K562 (cell line): ENCODE results near the gene PRKG1. TPM values are rescaled to one million over a fixed set of nuclear protein-coding genes. Genes with fewer than 3 reads are reported as not detected.

Source experiments
- ATAC-seq: fragments of 200-7000 bp; cut with Tn5 transposase; 3 replicates; pipeline ENCODE4 v1.9.1; 2020; ENCODE audit warnings: moderate library complexity
- BruUV-seq: library from RNA; stranded (reverse); fragments of 400-500 nt; replicated peaks from 2 replicates; lab custom pipeline; 2021; lab: Mats Ljungman, UMichigan
- CTCF ChIA-PET: fragments of 300-600 bp; formaldehyde crosslinking; extraction: SDS; loops from one replicate; lab custom pipeline; 2021; ENCODE audit warnings: low intra/inter-chr PET ratio; lab: Yijun Ruan, JAX
- POLR2A ChIA-PET: fragments of 300-600, 350-650 bp; sonication (Branson Sonifier 250); formaldehyde crosslinking; extraction: SDS; loops from one replicate; lab custom pipeline; 2021; ENCODE audit warnings: antibody characterized with exemption, inconsistent platforms; lab: Yijun Ruan, JAX
- DNase-seq, 4 experiments: peaks; one replicate each; pipeline versions ENCODE4 v3.0.0 to v3.0.0-alpha.2; 2011 to 2018; ENCODE audit warnings: low spot score in 3 of 4, mixed read lengths in 3 of 4; ENCODE audit errors: extremely low read depth in 1 of 4
- FAIRE-seq: peaks from 2 replicates; lab custom pipeline; 2011; peaks lifted over from hg19 to GRCh38; lab: Jason Lieb, UNC
- H2AFZ ChIP-seq: 2 replicates; pipeline ENCODE4 v1.6.0; 2011; ENCODE audit warnings: low read depth, low read length, control low read depth, inconsistent platforms
- H3K27ac ChIP-seq: fragments of 200-600 bp; 3 replicates; pipeline ENCODE4 v1.8.0; 2011; ENCODE audit warnings: low read depth, mild to moderate bottlenecking, control low read depth, inconsistent platforms, low read length, moderate library complexity, mixed read lengths; ENCODE audit errors: extremely low read depth
- H3K27me3 ChIP-seq, 2 experiments: fragments of 300-600 bp in 1 of 2; 2 replicates in 1 of 2; 3 replicates in 1 of 2; pipeline versions ENCODE4 v1.6.0 to v1.8.0; 2011; ENCODE audit warnings: inconsistent platforms in 2 of 2, low read length in 2 of 2, mild to moderate bottlenecking in 1 of 2, mixed read lengths in 1 of 2, moderate library complexity in 1 of 2; ENCODE audit not compliant: control insufficient read depth in 2 of 2, insufficient read depth in 2 of 2
- H3K36me3 ChIP-seq: fragments of 300-600 bp; 3 replicates; pipeline ENCODE4 v1.8.0; 2011; ENCODE audit warnings: mild to moderate bottlenecking, low read length, inconsistent platforms; ENCODE audit not compliant: control insufficient read depth, insufficient read depth
- H3K4me1 ChIP-seq, 2 experiments: fragments of 200-600 bp in 1 of 2; replicated peaks in 1 of 2; 2 replicates in 1 of 2; 3 replicates in 1 of 2; pipeline versions ENCODE4 v1.5.1 to v1.8.0; 2011; ENCODE audit warnings: inconsistent platforms in 2 of 2, low read length in 2 of 2, mild to moderate bottlenecking in 1 of 2, mixed read lengths in 1 of 2, moderate library complexity in 1 of 2; ENCODE audit not compliant: control insufficient read depth in 2 of 2, insufficient read depth in 2 of 2
- H3K4me2 ChIP-seq: 2 replicates; pipeline ENCODE4 v1.6.1; 2011; ENCODE audit warnings: low read length, control low read depth, inconsistent platforms, mixed read lengths; ENCODE audit not compliant: insufficient read depth
- H3K4me3 ChIP-seq: fragments of 200-600 bp; sonication (generic), shearing (Covaris generic); 2 replicates; pipeline ENCODE4 v1.5.1; 2016; ENCODE audit warnings: control low read depth, inconsistent platforms
- H3K79me2 ChIP-seq: fragments of 200-600 bp; 3 replicates; pipeline ENCODE4 v1.8.0; 2011; ENCODE audit warnings: low read length, inconsistent platforms; ENCODE audit not compliant: control insufficient read depth, insufficient read depth
- H3K9ac ChIP-seq, 2 experiments: 2 replicates each; pipeline versions ENCODE4 v1.6.0 to v1.6.1; 2011; ENCODE audit warnings: low read depth in 2 of 2, low read length in 2 of 2, control low read depth in 1 of 2, inconsistent platforms in 1 of 2, mild to moderate bottlenecking in 1 of 2, mixed read lengths in 1 of 2; ENCODE audit not compliant: insufficient read depth in 1 of 2
- H3K9me1 ChIP-seq: one replicate; pipeline ENCODE4 v1.6.0; 2011; ENCODE audit warnings: inconsistent platforms, mild to moderate bottlenecking, low read length, moderate library complexity; ENCODE audit not compliant: control insufficient read depth, insufficient read depth
- H3K9me3 ChIP-seq: replicated peaks from 2 replicates; pipeline ENCODE4 v1.5.1; 2011; ENCODE audit warnings: low read depth, low read length, inconsistent platforms; ENCODE audit not compliant: control insufficient read depth, insufficient read depth
- H4K20me1 ChIP-seq: replicated peaks from 2 replicates; pipeline ENCODE4 v1.6.1; 2011; ENCODE audit warnings: low read length, inconsistent platforms, mixed read lengths; ENCODE audit not compliant: control insufficient read depth, insufficient read depth
- CBFB ChIP-seq: sonication (generic); formaldehyde crosslinking; IDR thresholded peaks from 2 replicates; pipeline ENCODE4 v1.4.0; 2020; ENCODE audit warnings: mild to moderate bottlenecking, missing genetic modification reagents
- ERF ChIP-seq: fragments of 450-650 bp; formaldehyde crosslinking; IDR thresholded peaks from 2 replicates; pipeline ENCODE4 v1.4.0; 2020; ENCODE audit warnings: mild to moderate bottlenecking, mixed read lengths
- XRCC3 ChIP-seq: fragments of 450-650 bp; IDR thresholded peaks from 2 replicates; pipeline ENCODE4 v1.6.1; 2017; ENCODE audit warnings: mild to moderate bottlenecking, moderate library complexity
- ZNF512 ChIP-seq: IDR thresholded peaks from 2 replicates; pipeline ENCODE4 v1.6.1; 2016; ENCODE audit warnings: missing genetic modification characterization, missing compliant biosample characterization
- ZNF57 ChIP-seq: fragments of 450-650 bp; formaldehyde crosslinking; IDR thresholded peaks from 2 replicates; pipeline ENCODE4 v1.4.0; 2020; ENCODE audit warnings: mild to moderate bottlenecking, moderate library complexity
- WGBS: fragments of 100-300 bp; shearing (Covaris generic); methylation state at CpG from one replicate; pipeline ENCODE4 v1.1.6; 2016; ENCODE audit warnings: low coverage, mixed read lengths; ENCODE audit not compliant: insufficient coverage; ENCODE audit errors: missing lambda C conversion rate; 5-methylcytosine and 5-hydroxymethylcytosine counted together
- in situ Hi-C: fragments of 300-500 bp; cut with MboI; formaldehyde crosslinking; loops from 4 replicates; pipeline ENCODE4 v1.15.0; 2018; ENCODE audit warnings: inconsistent platforms, mixed read lengths
- intact Hi-C: fragments of 100-400 bp; cut with micrococcal nuclease; formaldehyde crosslinking; loops from 2 replicates; pipeline ENCODE4 v1.14.2; 2022
- polyA plus RNA-seq, 8 experiments: library from polyadenylated mRNA; depleted of rRNA in 4 of 8; stranded (reverse) in 5 of 8; unstranded in 3 of 8; fragments of >200 nt; fragmentation: Nextera tagmentation in 2 of 8; fragmentation: Illumina TruSeq in 1 of 8; extraction: Ambion mirVana in 2 of 8; extraction: Trizol in 1 of 8; gene quantifications; 2 replicates each; pipeline versions ENCODE4 v1.2.1 to v1.2.3, GENCODE V29; 2011 to 2014; ENCODE audit warnings: inconsistent platforms in 1 of 8, missing spikeins in 1 of 8
- total RNA-seq, 7 experiments: library from RNA; depleted of rRNA in 6 of 7; stranded (reverse); fragments of >200 nt in 6 of 7; fragmentation: Illumina TruSeq in 2 of 7; extraction: Trizol in 2 of 7; gene quantifications; 2 replicates each; pipeline versions ENCODE4 v1.2.1 to v1.2.3, GENCODE V29; 2011 to 2021; ENCODE audit warnings: low replicate concordance in 1 of 7

Gene PRKG1
- total and polyA plus RNA-seq, 9 of the 15 experiments (the other 6 are each of a cell fraction or from before 2014, with no cell fraction given), result 0.22 TPM; not detected in 8

GRCh38 chr10:52318822-52319464, 1244.7 kb downstream of the PRKG1 start:
- FAIRE-seq, result no peak
- 2% methylated on average over 7 of the region's 7 CpGs for WGBS
- POLR2A ChIA-PET, result interaction anchor here (1.1 kb wide), 1 partner anchor 80 kb away, joined by 3 read pairs; no protein-coding TSS in a partner anchor
- no peaks in the 10 kb centered on the region for H4K20me1 ChIP-seq
- CTCF ChIA-PET, result no interaction called here
- H3K79me2 ChIP-seq, result no peaks in the 10 kb centered on the region
- in situ Hi-C loops, result no loop called here
- no peaks in the 10 kb centered on the region for H3K36me3 ChIP-seq
- no peaks in the 10 kb centered on the region for H3K9me1 ChIP-seq
- H3K9ac ChIP-seq, result no peak overlapping the region
- no peaks in the 10 kb centered on the region; the same call in 1 of the 2 replicates for H3K9me3 ChIP-seq
- intact Hi-C loops, result no loop called here
- BruUV-seq, result no TSS peak
- no peak for ATAC-seq
- H3K4me3 ChIP-seq, result no peak overlapping the region
- no peak for DNase-seq
- peaks cover 0 to 3% of the 10 kb centered on the region in 2 experiments; a peak in 1 of 5 replicates for H3K4me1 ChIP-seq
- no peak overlapping the region for H2AFZ ChIP-seq
- H3K27me3 ChIP-seq, result no peaks in the 10 kb centered on the region
- TF ChIP-seq CBFB (CRISPR knock-in tag), result no peak
- TF ChIP-seq ERF (CRISPR knock-in tag), result no peak
- no peak for TF ChIP-seq ZNF512 (tag)
- TF ChIP-seq ZNF57 (CRISPR knock-in tag), result no peak
- no peak for TF ChIP-seq XRCC3
- H3K27ac ChIP-seq, result no peak overlapping the region
- no peak overlapping the region for H3K4me2 ChIP-seq
